Ammon's horn (tissue), 1 donor: Measurements from ENCODE around the gene PI4KA.
"Not testable (repeated sequence)": the region's sequence is repeated elsewhere in the genome, so short reads cannot be mapped to it uniquely, and the experiment has no call there.

Experiments
- DNase-seq: peaks from one replicate; pipeline ENCODE4 v3.0.0-alpha.2; 2016; ENCODE audit warnings: low spot score

Gene PI4KA

DNA sequence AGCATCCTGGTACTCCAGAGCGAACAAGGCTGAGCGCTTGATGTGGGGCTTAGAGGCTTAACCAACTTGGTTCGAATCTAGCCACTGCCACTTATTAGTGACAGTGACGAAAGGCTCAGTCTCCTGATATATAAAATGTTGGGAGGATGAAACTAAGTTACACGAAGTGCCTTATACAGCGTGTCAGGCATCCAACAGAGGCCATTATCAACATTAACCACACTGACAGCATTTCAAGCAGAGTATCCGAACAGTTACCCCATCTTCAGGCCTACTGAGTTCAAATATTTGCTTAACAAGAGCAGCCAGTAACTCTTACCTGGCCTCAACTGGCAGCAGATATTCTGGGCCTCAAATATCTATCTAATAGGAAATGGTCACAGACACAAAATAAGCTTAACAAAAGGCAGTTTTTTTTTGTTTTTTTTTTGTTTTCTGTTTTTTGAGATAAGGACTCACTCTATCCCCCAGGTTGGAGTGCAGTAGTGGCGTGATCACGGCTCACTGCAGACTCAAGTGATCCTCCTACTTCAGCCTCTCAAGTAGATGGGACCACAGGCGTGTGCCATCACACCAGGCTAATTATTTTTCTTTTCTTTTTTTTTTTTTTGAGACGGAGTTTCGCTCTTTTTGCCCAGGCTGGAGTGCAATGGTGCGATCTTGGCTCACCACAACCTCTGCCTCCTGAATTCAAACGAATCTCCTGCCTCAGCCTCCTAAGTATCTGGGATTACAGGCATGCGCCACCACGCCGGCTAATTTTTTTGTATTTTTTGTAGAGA lies 81.8 kb downstream of the PI4KA start:
- DNase-seq = no peak

DNA sequence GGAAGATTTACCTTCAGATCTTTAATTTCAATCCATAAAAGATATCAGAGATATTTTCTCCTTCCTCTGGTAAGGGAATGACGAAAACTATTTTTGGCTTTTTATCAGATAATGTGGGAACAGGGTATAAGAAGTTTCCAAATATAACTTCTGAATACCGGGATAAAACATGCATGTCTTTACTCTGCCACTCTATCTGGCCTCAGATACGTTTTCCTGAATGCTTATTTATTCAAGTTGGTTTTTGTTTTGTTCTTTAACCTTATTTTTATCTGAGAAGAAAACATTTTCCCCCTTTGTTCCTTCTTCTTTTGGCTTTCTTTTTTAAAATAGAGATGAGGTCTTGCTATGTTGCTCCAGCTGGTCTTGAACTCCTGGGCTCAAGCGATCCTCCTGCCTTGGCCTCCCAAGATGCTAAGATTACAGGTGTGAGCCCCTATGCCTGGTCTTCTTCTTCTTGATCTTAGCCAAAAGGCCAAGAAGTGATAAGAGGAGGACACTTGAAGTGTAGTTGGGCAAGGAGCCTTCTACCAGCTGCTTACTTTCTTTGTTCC lies 83.2 kb downstream of the PI4KA start:
- no peak for DNase-seq

DNA sequence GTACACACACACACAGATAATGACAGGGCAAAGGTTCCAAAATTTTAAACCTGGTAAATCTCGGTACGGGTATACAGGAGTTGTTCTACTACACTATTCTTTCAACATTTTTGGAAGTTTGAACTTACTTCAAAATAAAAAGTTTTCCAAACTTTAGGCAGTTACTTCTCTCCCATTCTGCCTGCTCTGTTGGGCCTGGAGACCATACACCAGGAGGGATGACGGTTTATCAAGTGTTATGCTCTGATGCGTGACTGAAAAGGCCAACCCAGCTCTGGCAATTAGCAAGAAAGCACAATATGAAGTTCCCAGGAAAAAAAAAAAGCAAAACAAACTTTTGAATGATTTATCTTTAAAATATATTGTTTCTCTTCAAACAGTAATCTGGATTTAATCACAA lies 83.7 kb downstream of the PI4KA start:
- no peak for DNase-seq

DNA sequence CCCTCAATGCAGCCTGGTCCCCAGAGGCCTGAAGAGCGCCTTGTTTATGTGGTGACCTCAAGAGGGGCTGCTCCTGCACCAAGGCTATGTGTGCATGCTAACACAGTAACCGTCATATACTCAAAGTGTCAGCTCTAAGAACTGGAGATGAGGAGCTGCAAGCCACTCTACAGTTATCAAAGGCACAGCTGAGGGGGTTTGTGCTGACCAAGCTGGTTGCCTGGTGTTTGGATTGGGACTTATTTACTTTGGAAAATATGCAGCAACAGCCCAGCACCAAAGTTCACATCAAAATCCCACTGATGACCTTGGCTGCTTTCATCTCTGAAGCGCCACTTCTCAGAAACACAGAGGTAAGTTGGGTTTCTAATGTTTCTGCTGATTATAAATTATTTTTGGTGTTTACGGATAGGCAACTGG lies 84.8 kb downstream of the PI4KA start, which contains the start of gene SERPIND1:
TSS of gene SERPIND1 (plus strand) at position 321 of the 420 bp plus-strand sequence. CDS start 5,200 bp downstream, outside the sequence.
- DNase-seq = no peak

DNA sequence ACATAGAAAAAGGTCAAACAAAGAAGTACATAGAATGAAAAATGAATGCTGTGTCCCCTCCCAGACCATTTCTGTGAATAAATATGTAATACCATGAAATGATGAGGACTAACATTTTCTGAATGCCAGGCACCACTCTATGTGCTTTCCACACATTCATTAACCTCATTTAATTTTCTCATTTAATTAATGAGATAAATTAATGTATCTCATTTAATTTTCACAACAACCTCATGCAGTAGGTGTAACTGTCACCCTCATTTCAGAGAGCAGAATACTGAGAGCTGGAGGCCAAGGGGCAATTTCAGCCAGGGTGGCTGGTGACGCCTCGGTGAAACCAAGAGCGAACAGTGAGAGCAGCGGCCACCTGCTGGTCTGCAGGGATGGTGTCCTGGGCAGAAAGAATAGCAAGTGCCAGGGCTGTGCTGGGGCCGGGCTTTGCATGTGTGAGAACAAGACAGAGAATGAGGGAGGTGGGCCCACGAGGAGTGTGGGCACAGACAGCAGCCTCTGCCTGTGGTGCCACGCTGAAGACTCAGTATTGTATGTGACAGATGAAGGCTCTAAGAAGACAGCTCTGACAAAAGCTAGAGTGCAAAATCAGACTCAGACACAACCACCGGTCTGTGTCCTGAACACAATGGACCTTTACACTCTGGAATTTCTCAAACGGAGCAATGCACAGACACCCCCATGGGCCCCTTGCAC lies 86.5 kb downstream of the PI4KA start:
- no peak for DNase-seq

DNA sequence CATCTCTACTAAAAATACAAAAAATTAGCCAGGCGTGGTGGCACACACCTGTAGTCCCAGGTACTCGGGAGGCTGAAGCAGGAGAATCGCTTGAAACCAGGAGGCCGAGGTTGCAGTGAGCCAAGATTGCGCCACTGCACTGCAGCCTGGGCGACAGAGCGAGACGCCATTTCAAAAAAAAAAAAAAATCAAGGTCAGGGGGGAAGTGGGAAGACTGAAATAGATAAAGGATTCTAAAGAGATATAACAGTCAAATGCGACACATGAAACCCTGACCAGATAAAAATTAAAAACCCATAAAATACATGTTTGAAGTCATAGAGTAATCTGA lies 89.2 kb downstream of the PI4KA start:
- DNase-seq = not testable (repeated sequence)

DNA sequence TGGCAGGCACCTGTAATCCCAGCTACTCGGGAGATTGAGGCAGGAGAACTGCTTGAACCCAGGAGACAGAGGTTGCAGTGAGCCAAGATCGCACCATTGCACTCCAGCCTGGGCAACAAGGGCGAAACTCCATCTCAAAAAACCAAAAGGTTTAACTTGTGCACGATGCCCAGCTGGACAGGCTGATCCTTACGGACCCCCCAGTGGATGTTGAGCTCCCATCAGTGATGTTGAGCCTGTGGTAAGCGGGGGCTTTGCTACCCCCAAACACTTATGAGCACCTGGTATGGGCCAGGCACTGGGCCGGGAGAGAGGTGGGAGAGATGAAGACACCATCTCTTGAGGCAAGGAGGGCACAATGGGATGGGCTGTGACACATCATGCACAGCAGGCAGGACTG lies 92.1 kb downstream of the PI4KA start:
- DNase-seq = no peak

DNA sequence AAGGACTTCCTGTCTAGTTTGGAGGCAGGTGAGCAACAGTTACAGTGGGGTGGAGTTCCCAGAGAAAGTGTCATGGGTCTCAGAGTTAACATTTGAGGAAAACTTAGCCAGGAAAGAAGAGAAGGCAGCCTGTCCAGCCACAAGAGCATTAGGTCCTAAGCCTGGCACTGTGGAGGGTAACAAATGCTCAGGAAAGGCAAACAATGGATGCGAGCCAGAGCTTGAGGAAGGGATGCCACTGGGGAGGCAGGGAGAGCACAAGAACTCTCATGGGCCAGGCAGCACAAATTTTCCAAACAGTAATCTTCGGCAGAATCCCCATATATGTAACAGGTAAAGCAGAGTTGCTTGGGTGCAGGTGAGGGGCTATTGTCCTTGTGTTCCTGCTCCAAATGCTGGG lies 92.7 kb downstream of the PI4KA start:
- no peak for DNase-seq

DNA sequence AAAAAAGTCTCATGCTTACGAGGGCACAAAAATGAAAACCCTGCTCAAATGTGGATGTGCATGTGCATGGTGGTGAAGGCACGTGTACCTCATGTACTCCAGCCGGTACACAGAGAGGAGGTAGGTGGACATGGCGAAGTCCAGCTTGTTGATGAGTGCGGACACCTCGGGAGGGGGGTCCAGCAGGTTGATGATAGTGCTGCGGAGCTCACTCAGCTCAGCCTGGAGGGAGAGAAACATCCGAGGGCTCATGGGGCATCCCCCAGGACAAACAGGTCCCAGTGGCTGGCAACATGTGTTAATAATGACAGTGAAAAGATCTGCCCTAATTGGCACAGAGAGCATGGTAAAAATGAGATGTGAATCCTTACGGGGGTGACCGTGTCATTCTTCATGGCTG lies 93.9 kb downstream of the PI4KA start:
- no peak for DNase-seq

DNA sequence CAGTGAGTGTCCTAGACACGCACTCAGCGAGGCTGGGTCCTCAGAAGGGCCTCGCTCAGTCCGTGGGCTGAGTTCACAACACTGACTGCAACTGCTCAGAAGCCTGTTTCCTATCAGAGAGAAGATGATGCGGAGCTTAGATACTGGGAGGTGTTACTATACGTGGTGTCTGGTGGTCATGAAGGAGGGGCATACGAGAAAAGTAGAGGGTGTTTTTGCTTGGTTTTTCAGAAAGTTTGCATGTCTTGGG lies 94.2 kb downstream of the PI4KA start:
- DNase-seq = no peak

DNA sequence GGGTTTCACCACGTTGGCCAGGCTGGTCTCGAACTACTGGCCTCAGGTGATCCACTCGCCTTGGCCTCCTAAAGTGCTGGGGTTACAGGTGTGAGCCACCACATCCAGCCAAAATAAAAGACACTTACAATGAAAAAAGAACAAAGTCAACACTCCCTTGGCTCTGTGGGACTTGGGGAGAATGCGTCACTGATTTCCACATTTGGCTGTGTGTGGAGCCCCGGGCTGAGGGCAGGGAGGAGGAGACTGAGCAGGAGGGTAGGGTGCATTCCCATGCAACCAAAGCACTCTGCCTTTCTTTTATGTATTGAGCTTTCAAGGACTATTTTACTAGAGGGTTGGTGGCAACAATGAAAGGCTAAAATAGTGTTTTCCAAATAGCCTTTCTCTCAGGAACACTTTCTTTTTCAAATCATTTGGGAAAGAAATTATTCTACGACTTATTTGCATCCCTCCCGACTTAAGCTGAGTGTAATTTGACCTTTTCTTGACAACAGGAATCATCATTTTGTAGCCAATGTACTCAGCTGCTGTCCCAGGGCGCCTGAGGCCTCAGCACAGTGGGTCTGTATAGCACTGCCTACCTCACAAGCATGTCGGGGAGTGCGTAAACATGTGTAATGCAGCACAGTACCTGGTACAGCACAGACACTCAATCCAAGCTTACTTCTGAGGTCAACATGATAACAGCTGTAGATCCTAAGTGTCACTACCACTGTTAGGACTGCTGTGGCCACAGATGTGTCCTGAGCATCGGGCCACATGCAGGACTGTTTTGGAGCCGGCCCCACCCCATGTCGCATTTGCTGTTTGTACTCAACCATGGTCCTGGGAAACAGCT lies 94.8 kb downstream of the PI4KA start:
- no peak for DNase-seq

DNA sequence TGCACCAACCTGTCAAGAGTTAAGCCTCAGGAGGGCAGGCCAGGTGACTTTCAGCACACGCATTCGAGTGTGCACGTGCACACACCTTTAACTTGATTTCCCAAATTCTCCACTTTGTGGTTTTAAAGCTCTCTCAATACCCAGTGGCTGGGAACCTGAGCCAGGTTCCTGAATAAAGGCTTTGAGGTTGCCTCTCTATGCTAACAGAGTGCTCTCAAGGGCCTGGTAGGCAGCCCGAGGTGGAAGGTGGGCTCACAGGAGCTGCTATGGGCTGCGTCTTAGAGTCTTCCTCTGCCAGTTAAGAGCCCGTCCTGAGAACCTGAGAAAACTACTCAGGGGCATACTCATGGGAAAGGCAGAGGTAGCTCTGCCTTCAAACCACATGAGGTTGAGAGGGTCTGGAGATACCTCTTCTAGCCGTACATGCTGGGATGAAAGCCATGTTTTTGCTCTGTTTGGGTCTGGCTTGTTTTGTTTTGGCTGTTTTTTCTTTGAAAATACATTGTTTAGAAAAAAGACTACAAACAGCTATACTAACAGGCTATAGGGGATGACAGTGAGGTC lies 96.3 kb downstream of the PI4KA start:
- no peak for DNase-seq

DNA sequence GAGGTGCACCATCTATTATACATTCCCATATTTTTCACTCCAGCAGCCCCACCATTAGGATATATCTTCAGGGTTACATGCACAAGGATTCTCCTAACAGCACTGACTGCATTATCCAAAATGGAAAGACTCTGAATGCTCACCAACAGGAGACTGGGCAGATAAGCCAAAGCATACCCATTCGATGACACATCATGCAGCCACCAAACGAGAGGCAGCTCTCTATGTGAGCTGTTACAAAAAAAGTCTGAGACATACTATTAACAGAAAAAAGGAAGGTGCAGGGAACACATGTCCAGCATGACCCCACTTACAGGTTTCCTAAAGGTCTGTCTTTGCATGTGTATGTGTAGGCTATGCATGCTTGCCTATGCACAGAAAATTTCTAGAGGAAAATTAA lies 97.1 kb downstream of the PI4KA start:
- no peak for DNase-seq

DNA sequence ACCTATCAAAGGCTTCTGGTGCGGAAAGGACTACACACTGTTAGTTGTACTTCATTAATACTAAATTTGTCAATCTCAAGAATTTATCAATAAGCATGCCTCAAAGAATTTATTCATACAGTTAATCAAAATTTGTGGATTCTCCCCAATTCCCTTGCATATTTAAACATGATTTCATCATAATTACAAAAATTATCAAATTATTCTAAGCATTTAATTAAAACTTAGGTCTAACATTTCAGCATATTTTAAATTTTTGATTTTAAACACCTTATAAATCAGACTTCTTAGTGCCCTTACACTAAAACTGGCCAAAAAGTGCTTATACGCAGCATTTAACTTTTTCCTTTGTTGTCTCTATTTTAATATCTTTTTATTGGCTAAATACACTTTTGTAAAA lies 98.5 kb downstream of the PI4KA start:
- no peak for DNase-seq

DNA sequence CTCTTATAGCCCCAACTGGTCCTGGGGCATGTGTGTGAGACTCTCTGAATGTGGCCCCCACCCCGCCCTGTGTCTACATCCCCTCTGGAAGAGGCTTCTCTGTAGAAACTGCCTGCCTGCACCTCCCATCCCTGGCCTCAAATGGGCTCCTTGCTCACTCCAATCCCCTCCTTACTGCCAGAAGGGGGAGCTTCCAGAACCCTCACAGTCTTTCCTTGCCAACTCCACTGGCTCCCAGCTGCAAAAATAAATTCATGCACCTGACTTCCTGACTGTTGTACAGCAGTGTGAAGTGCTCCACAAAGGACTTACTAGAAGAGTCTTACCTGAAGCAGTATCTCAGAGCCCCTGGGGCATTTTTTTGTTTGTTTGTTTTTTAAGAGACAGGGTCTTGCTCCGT lies 99.9 kb downstream of the PI4KA start:
- no peak for DNase-seq

DNA sequence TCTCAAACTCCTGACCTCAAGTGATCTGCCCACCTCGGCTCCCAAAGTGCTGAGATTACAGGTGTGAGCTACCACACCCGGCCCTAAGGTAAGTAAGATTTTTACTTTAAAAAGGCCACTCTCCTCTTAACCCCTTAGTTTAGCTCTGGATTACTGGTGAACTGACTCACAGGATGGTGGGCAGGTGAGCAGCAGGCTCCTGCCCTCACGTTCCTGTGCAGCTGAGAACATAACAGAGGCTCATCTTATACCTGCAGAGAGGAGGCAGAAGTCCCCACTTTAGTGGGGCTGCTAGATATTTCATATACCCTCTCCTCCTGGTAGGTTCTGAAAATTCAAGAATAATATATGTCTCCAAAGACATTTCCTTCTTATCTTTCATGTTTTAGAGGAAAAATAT lies 101.8 kb downstream of the PI4KA start:
- DNase-seq = no peak

DNA sequence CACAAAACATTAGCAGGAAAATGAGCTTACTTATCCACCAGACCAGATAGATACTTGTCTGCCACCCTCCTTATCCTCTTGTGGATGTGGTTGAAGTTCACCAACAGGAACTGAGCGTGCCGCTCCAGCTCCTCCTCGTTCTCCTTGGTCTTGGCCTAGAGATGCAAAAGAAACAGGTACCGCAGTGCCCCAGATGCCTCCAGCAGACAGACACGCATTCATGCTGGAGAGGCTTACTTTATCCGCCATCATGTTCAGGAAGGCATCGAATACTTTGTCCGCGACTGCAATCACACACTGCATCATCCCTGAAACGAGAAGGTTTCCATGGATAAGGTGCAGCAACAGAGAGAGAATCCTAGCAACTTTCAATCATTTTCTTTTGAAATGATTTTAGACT lies 105.7 kb downstream of the PI4KA start:
- DNase-seq = no peak

DNA sequence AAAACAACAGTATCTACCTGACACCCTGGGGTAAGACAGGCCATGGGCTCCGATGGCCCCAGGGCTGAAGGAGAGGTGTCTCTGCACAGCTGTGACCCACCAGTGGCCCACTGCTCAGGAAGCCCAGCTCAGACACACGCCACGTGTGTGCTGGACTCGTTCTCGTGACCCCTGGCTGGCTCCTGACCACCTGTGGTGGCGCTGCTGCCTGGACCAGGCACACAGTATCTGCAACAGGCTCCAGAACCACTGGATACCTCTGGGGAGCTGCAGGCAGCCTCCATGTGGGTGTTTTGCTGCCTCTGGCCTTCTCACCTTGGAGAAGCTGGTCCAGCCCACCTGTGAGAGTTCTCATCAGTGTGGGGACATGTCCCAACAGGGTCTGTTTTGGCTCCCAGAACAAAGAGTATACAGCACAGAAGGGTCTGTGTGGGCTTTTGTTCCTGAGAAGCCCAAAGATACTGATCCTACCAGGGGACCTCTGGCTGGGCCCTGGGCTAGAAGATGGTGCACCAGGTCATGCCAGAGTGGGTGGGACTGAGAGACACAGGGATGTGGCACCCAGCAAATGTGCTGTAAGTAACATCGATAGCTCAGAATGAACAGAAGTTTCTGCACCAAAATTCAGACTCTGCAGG lies 106.4 kb downstream of the PI4KA start:
- DNase-seq = no peak

DNA sequence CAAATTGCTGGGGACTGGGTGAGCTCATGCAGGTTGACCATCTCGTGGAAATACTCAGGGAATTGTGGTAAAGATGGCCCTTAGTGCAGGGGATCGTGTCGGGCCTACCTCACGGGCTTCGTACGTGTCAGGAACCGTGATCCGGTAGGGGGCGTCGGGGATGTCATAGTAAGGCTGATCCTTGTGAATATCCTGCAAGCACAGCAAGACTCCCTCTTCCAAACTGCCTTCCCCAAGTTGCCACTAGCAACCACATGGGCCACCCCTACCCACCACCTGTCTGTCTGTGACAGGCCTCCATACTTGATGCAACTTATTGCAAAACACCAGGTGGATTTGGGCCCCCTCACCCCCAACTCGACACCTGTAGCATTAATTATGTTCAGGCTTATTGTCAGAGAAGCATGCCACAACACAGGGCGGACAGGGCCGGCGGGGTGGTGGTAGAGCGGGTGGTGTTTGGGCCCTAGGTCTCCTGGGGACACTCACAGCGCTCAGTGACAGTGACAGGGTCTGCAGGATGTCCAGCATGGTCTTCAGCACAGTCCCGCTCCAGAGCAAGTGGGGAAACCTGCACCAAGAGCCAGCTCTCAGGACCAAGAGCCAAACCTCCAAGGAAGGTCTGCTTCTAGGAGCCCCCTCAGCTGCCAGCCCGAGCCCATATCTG lies 107.3 kb downstream of the PI4KA start:
- DNase-seq = peak; percentile 54

DNA sequence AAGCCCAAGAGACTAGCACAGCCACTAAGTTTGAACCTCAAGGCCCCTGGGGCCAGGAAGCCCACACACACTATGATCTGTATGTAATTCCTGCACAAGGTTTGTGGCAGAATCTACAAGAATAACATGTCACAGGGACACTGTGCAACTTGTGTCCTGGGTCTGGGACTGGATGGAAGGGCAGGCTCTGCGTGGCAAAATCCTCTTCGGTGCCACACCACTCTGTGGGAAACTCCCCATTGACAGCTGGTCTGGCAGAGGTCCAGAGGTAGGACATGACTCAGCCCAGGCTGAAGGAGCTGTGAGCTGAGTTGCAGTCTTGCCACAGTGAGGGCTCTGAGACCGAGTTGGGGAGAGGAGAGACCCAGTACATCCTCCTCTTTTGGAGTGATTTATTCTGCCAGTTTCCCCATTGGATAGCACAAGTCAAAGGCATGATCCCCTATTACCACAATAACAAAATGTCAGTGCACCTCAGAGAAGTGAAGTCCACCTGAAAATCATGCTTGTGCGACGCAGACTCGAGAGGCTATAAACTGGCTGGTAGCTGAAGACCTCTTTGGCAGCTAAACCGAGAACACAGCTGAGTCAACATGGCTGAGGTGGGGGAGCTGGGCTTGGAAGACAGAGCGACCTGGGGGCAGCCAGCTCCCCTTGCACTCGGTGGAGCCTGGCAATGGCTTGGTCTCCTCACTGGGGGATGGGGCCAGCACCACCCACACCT lies 108.0 kb downstream of the PI4KA start:
- DNase-seq = peak; percentile 72

DNA sequence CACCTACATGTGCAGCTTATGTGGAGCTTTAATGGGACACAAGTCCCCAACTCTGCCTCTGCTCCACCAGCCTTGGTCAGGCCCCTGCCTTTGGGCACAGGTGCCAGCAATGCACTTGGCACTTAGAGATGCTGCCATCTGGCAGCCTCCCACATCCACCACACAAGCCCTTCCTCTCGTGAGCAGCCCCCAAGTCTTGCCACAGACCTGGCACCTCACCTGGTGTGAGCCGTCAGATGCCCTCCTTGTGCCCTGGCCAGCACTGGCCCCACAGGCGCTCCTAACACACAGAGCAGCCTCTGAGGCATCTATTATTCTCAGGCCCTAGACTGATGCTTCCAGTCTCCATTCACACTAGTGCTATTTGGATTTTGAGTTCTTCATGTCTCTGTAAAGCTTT lies 109.2 kb downstream of the PI4KA start:
- DNase-seq = no peak
